PC-9 (cell line): ENCODE data around the gene ADAM23.

Experiments
- CTCF ChIP-seq: fragments of 200-600 bp; sonication (generic); conservative IDR thresholded peaks from 2 replicates; pipeline ENCODE4 v1.6.1; 2017; ENCODE audit warnings: mixed run types, antibody characterized with exemption, mild to moderate bottlenecking, moderate library complexity
- EZH2 ChIP-seq: fragments of 200-600 bp; sonication (generic); IDR thresholded peaks from 2 replicates; pipeline ENCODE4 v1.8.0; 2017; ENCODE audit warnings: antibody characterized with exemption, low read depth

GRCh38 chr2:206482633-206483032 lies 39.3 kb downstream of the ADAM23 start:
- TF ChIP-seq CTCF (no peak), EZH2 (no peak)
